NCI-H1436 (cell line): ENCODE measurements around the gene FSIP1.

Experiments
- DNase-seq: peaks from one replicate; lab custom pipeline; 2025; lab: John Stamatoyannopoulos, UW

FSIP1 gene

GRCh38 chr15:39684233-39684632 is 98.4 kb downstream of the FSIP1 start:
- DNase-seq, result no peak

DNA sequence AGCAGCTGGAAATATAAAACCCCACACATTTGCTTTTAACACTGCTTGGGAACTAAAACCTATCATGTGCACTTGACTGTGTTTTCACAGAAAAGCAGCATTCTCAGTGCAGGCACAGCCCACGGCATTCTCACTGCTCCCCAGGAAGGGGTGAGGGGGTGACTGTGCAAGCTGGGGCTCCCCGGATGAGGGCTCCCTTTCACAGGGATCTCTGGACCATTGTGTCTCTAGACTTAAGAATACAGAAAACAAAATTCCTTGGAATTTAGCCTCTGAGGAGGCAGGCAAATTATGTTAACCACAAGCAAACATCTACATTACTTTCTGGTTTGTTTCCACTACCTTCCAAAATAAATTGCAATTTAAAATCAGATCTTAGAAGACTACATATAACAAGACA is 100.3 kb downstream of the FSIP1 start:
- DNase-seq, result no peak

GRCh38 chr15:39680868-39681267 is 101.8 kb downstream of the FSIP1 start:
- DNase-seq, result no peak

GRCh38 chr15:39672666-39673065 is 110.0 kb downstream of the FSIP1 start:
- DNase-seq, result no peak

DNA sequence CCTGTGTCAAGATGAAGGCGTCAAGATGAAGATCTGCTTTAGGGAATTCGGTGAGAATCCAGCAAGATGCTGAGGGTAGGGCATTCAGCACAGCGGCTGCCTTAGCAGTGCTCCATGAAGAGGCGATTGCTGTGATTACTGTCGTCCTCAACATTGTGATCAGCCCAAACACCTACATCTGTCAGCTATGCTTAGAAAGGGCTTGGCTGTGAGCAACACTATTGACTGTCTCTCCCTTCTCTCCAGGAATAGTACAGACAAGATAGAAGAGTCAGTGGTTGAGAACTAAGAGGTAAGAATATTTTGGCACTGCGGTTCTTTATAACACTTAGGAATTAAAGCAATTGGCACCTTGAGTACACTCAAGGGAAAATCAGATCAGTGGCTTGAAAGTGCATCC is 110.5 kb downstream of the FSIP1 start:
- DNase-seq, result no peak

DNA sequence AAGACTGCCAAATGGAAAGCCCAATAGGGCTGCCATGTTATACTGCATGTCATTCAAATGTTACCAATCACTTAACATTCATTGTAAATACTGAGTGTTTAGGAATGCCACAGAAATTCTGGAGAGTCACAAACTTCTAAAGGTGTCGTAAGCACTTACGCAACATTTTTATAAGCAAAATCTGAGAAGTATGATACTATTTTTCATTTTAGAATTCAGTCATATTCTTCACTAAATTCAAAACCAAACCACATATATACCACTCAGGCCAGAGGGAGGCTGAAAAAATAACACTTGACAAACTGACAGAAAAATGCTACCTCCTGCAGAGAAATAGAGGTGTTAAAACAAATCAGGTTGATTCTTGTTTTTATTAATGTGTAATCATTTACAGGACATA is 112.0 kb downstream of the FSIP1 start:
- no peak for DNase-seq

- no peak for DNase-seq
Observed at GRCh38 chr15:39669661-39670060, 113.0 kb downstream of the FSIP1 start.

DNA sequence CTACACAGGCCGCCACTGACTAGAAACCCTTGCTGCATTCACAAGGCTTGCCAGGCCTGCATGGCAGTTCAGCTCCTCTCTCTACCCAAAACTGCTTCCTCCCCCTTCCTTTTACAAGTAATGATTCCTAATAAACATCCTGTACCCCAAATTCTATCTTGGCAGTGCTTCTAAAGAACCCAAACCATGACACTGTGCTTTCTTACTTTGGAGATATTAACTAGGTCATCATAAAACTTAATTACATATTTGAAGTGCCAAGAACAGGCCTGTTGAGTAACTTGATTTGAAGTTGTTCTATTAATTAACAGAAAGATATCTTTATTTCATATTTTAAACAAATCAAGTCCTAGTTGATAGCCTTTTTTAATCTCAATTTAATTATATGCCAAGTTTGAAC is 113.4 kb downstream of the FSIP1 start:
- DNase-seq, result no peak

DNA sequence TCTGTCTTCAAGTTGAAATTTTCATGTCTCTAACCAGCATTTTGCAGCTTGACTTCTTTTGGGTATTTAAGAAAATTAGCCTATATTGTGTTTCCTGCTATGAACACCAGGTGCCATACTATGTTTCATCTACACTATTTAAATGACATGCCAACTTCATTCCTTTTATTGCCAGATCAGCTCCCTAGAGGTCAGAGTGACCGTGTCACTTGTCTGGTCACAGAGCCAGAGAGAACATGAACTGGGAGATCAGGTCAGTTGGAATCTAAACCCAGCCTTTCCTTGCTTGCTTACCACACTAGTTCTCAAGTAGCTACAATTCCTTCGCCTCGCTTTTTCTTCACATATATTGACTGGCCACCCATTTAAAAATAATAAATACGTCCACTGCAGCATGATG is 114.2 kb downstream of the FSIP1 start:
- no peak for DNase-seq

- DNase-seq, result no peak
Observed at GRCh38 chr15:39667382-39668127, 115.1 kb downstream of the FSIP1 start.

GRCh38 chr15:39666677-39667076 is 116.0 kb downstream of the FSIP1 start:
- no peak for DNase-seq

- no peak for DNase-seq
Observed at GRCh38 chr15:39665629-39666250, 116.9 kb downstream of the FSIP1 start.

GRCh38 chr15:39663704-39664250 is 118.9 kb downstream of the FSIP1 start:
- no peak for DNase-seq

GRCh38 chr15:39661776-39662175 is 120.9 kb downstream of the FSIP1 start:
- no peak for DNase-seq

DNA sequence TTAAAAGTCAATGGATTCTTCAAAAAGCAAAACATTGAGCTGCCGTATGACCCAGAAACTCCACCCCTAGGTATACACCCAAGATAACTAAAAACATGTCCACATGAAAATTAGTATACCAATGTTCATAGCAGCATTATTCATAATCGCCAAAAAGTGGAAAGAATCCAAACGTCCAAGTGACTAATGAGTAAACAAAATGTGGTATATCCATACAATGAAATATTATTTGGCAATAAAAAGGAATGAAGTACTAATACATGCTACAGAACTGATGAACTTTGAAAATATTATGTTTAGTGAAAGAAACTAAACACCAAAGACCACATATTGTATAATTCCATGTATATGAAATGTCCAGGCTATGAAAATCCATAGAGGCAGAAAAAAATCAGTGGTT is 123.9 kb downstream of the FSIP1 start:
- no peak for DNase-seq

- DNase-seq, result no peak
Observed at GRCh38 chr15:39657668-39658067, 125.0 kb downstream of the FSIP1 start.

DNA sequence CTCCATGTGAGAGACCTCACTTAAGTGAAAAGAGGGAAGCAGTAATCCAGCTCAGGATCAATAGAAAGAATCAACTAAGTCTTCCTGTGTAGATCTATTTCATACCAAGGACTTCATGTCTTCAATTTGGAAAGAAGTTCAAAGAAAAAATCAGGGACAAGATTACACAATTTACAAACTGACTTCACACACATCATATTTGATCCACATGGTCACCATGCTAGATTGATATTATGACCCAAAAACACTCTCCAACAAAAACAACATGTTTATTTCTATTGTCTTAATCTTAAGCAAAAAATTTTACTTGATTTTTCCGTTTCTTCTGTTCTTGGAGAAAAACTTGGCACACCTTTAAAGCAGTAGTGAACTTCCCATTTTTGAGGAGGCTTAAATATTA is 125.5 kb downstream of the FSIP1 start:
- no peak for DNase-seq

- no peak for DNase-seq
Observed at GRCh38 chr15:39654304-39654703, 128.3 kb downstream of the FSIP1 start.

DNA sequence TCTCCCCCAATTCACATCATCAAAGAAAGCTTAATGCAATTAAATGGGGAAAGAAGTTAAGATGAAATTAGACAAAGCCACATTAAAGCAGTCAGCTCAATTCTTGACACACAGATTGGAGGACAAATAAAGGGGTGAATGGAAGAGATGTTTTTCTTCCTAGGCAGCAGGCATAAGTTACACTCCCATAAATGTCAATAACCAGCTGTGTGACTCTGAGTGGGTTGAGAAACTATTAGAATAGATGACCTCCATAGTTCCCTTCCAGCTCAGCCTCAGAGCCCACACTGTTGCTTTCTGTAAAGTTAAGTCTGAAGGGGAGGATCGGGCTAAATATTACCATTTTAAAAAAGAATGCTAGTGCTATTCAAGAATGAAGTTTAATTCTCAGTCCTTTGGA is 130.8 kb downstream of the FSIP1 start:
- DNase-seq, result no peak

DNA sequence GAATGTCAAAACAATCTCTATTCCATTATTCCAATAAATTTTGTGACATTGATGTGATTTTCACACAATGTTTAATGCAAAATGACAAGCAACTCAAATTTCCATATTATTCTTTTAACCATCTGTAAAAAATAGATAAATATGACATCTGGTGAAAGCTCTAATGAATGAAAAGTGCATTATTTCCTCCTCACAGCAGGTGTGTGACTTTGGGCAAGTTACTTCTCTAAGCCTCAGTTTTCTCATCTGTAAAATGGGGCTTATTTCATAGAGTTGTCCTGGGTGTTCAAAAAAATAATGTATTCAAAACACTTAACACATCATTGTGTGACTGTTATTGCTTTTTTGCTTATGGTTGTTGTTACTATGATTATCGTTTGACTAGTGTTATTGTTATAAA is 131.3 kb downstream of the FSIP1 start:
- no peak for DNase-seq

DNA sequence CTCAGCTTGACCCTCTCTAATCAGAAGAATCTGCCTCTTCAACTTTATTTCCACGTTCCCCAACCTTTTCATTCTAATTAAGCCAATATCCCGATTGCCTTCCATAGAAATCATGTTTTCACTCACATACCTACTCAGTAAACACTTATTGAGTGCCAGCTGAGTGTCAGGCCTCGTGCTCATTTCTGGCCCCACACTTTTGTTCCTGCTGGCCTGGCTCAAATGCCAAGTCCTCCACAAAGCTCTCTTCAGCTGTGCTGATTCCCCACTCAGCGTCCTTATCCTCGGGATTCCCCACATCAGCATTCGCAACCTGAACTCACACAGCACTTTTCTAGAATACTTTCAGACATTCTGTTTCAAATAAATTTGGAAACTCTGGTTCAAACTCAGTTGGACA is 132.9 kb downstream of the FSIP1 start:
- no peak for DNase-seq

DNA sequence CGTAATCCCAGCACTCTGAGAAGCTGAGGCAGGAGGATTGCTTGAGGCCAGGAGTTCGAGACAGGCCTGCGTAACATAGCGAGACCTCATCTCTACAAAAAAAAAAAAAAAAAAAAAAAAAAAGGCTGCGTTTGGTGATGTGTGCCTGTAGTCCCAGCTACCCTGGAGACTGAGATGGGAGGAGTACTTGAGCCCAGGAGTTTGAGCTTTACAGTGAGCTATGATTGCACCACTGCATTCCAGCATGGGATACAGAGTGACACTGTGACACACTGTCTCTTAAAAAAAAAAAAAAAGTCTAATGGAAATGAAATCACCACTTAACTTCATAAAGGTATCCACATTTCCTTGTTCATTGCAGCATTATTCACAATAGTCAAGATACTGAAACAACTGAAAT is 136.2 kb downstream of the FSIP1 start:
- no peak for DNase-seq

DNA sequence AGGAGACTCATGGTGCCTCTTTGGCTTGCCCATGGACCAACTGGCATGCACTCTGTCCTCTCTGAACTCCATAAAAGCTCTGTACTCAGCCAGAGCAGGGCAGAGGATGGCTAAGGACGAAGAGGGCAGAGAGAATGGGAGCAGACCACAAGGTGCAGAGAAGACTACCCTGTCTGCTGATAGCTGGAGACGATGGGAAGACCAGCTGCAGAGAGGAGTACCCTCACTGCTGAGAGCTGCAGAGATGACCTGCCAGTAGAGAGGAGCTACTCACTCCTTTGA is 136.7 kb downstream of the FSIP1 start:
- DNase-seq, result no peak
